HG03064 (cell line): ENCODE data around the gene GREB1.
A peak's percentile ranks its signal among the peaks of the same experiment; 100 is the strongest.

Experiments
- ATAC-seq: cut with Tn5 transposase; IDR thresholded peaks from one replicate; pipeline ENCODE4 v1.9.1; 2021; ENCODE audit warnings: low read depth; ENCODE audit not compliant: unreplicated experiment

Gene GREB1

GRCh38 chr2:11577101-11577883 is 43.4 kb downstream of the GREB1 start:
- ATAC-seq = no peak

GRCh38 chr2:11578081-11578948 is 44.5 kb downstream of the GREB1 start:
- ATAC-seq = no peak

- no peak for ATAC-seq
Measured at GRCh38 chr2:11578986-11579774, 45.3 kb downstream of the GREB1 start.

DNA sequence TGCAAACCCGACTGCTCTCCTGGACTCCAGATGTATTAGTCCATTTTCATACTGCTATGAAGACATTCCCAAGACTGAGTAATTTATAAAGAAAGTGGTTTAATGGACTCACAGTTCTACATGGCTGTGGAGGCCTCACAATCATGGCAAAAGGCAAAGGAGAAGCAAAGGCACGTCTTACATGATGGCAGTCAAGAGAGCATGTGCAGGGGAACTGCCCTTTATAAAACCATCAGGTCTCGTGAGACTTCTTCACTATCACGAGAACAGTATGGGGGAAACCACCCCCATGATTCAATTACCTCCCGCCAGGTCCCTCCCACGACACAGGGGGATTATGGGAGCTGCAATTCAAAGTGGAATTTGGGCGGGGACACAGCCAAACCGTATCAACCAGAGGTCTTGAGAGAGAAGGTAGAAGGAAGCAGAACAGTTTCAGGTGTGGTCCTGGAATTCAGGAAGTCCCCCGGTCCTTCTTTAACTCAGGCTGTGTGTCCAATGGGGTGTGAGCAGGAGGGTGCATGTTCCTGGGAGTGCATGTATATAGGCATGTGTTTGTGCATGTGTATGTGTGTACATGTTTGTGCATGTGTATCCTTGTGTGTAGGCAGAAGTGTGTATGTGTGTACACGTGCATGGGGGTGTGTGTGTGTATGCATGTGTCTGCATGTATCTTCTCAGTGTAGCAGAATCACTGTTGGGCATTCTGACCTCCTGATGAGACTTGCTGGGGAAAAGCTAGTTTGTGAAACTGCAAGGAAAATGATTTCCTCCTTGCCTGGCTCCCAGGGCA is 46.2 kb downstream of the GREB1 start:
- ATAC-seq = no peak

- ATAC-seq = no peak
Measured at GRCh38 chr2:11580697-11581096, 46.9 kb downstream of the GREB1 start.

GRCh38 chr2:11581124-11581796 is 47.4 kb downstream of the GREB1 start:
- ATAC-seq = no peak

GRCh38 chr2:11581797-11582611 is 48.2 kb downstream of the GREB1 start:
- no peak for ATAC-seq

DNA sequence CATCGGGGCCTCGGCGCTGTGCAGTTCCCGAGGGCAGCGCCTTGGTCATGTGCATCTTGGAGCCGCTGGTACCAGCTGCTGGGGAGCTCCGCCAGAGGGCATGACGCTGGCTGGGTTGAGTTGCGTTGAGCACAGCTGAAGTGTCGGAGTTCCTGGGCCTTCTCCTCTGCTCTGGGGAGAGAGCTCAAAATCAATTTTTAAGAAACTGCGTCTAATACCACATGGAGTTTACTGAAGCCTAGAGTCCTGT is 48.7 kb downstream of the GREB1 start:
- ATAC-seq = no peak

DNA sequence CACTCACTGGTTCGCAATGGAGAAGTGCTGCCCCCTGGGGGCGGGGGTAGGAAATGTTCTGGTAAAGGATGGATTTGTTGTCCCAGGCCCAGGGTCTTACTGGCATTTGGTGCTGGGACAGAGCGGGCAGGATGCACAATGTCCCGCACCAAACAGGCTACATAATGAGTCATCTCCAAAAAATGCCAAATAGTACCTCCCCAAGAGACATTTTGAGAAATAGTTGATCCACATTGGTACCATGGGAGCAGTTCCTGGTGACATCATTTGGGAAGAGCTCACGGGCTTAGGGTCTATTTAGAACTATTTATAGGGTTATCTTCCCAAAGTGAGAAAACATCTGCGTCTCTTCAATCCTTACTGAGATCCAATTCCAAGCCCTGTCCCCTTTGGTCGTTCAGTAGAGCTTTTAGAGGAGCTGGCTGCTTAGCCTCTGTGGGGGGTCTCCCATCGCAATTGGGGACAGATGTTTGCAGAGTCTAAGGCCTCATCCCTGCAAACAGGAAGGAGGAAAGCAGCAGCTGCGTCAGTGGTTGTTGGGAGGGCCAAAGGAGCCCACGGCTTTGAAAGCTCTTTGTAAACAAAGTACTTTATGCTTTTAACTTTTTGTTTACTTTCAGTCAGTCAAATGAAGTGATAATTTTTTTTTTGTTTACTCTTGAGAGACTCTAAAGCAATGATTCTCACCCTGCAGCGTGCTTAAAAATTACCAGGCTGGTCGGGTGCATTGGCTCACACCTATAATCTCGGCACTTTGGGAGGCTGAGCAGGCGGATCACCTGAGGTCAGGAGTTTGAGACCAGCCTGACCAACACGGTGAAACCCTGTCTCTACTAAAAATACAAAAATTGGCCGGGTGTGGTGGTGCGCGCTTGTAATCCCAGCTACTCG is 49.3 kb downstream of the GREB1 start:
- no peak for ATAC-seq

GRCh38 chr2:11583840-11584524 is 50.1 kb downstream of the GREB1 start:
- ATAC-seq = peak; percentile 75

DNA sequence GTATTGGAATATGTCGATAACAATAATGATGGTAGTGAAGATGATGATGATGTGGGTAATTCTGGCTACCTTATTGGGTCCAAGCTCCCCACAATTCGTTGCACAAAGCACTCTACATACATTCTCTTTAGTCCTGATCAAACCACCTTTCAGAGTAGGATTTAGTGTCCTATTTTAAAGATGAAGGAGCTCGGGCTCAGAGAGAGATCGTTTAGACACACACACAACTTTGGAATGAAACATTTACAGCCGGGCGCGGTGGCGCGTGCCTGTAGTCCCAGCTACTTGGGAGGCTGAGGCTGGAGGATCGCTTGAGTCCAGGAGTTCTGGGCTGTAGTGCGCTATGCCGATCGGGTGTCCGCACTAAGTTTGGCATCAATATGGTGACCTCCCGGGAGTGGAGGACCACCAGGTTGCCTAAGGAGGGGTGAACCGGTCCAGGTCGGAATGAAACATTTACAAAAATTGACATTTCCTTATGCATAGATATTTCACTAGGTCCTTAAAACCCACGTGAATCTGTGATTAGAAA is 50.7 kb downstream of the GREB1 start:
- no peak for ATAC-seq

GRCh38 chr2:11585071-11585470 is 51.2 kb downstream of the GREB1 start:
- ATAC-seq = no peak

DNA sequence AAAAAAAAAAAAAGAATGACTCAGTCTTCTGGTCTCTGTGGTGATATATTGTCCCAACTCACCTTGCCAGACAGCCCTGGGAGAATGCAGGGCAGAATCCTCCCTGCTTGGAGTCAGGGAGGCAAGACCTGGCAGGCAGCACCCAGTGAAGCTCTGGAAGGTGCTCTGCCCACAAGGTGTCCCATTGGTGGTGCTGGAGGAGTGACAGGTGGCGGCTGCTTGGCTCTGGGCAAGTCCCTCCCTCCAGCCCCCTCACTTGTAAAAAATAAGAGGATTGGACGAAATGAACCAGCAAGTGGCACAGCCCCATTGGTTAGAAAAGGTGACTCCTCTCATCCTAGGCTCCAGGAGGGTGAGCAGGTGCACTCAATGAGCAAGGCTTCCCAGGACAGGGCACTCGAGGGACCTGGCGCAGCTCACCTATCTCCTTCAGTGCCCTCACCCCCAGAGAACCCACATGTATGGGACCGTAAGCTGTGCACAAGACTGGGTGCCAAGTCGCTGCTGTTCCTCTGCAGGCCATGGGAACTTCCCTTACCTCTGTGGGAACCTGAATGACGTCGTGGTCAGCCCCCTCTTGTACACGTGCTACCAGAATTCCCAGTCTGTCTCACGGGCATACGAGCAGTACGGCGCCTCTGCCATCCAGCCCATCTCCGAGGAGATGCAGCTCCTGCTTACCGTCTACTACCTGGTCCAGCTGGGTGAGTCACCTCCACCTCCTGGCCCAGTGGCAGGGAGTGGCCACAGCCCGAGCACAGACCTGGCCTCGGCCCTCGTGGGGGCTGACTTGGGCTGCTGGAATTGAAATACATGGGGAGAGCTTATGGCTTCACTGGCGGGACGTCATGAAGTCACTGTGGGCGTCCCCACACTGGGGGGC is 54.6 kb downstream of the GREB1 start:
- no peak for ATAC-seq

DNA sequence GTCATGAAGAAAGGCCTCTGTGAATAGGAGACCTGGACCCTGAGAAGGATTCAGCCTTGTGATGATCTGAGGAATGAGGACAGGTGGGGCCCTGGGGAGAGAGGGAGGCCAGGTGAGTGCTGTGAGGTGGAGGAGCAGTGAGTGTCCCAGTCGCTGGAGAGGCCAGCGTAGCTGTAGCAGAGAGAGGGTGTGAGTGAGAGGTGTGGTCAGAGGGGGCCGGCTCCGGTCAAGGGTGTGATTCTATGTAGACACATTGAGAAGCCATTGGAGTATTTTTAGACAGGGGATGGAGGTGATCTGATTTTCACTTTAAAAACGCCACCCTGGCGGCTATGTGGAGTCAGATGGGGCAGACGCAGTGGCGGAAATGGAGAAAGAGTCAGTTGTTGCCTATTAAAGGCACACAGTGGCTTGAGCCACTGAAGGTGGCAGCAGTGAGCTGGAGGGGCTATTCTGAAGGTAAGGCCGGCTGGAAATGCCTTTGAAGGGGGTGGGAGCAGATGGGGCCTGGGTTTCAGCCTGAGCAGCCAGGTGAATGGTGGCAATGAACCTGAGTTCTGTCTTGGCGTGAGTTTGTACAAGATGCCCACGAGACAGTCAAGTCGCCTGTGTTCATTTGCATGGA is 55.6 kb downstream of the GREB1 start:
- ATAC-seq = no peak

- ATAC-seq = no peak
Measured at GRCh38 chr2:11590193-11590592, 56.3 kb downstream of the GREB1 start.

- ATAC-seq = no peak
Measured at GRCh38 chr2:11591091-11591490, 57.2 kb downstream of the GREB1 start.
